NCI-H2196 (cell line): Measurements from ENCODE around the gene TMEM131.
"Not testable (repeated sequence)": the region's sequence is repeated elsewhere in the genome, so short reads cannot be mapped to it uniquely, and the experiment has no call there.

Source experiments
- DNase-seq: peaks from one replicate; lab custom pipeline; 2025; ENCODE audit not compliant: unreplicated experiment; lab: John Stamatoyannopoulos, UW

Gene TMEM131

DNA sequence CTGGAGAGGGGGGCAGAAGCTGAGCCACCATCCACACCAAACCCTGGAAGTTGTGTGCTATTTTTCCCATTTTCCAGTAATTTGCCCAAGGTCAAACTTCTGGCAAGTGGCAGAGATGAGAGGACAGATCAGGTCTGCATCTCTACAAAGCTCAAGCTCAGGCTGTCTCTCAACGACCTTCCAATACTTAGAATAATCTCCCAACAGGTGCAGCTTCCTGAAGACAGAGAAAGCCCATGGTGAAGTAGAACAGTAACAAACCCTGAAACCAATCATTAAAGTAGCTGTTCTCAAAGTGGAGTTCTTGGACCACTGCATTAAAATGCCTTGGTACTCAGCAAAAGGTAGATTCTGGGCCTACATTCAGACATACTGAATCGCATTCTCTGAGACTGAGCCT is 37.6 kb downstream of the TMEM131 start:
- no peak for DNase-seq

DNA sequence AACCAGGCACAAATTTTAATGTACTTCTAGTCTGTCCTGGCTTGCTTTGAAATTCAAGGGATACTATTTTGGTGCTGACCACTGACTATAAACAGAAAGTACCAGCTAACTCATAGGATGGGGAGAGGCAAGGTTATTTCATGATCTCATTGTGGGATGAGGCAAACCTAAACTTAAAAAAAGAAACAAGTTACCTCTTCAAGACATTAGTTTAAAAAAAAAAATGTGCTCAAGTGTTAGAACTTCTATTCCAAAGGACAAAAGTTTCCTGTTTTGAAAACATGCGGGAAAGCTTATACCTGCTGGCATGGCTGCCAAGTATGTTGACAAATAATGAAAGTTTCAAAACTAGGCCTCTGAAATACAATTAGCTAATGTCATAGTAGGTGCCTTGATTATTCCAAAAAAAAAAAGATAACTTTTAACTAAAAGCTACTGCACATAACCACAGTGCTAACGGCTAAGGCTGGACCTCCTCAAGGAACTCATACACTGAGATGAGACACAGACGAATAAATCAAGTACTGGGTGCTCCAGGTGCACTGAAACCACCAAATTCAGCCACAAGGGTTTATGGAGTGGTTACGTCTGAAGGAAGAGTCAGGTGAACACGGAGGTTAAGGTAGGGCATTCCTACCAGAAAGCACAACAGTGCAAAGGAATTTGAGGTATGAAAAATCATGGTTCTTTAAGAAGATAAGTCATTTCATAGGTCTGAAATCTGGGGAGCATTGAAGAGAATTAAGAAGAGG is 38.1 kb downstream of the TMEM131 start:
- no peak for DNase-seq

DNA sequence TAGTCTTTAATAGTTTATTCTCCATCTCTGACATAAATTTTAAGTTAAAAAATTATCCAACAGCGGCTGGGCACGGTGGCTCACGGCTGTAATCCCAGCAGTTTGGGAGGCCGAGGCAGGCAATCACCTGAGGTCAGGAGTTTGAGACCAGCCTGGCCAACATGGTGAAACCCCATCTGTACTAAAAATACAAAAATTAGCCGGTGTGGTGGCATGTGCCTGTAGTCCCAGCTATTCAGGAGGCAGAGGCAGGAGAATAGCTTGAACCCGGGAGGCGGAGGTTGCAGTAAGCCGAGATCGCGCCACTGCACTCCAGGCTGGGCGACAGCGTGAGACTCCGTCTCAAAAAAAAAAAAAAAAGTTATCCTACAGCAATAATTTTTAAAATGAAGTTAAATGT is 39.0 kb downstream of the TMEM131 start:
- DNase-seq, result not testable (repeated sequence)

DNA sequence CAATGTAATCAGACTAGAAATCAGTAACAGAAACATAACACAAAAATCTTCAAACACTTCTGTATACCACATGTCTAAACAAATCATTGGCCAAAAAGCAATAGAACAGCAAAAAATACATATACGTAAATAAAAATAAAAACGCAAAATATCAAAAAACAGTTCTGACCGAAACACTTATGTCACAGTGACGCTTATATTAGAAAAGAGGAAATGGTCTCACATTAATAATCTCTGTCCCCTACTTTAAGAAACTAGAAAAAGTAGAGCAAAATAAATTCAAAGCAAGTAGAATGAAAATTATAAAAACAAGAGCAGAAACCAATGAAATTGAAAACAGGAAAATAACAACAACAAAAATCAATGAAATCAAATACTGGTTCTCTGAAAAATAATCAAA is 41.9 kb downstream of the TMEM131 start:
- DNase-seq, result no peak

DNA sequence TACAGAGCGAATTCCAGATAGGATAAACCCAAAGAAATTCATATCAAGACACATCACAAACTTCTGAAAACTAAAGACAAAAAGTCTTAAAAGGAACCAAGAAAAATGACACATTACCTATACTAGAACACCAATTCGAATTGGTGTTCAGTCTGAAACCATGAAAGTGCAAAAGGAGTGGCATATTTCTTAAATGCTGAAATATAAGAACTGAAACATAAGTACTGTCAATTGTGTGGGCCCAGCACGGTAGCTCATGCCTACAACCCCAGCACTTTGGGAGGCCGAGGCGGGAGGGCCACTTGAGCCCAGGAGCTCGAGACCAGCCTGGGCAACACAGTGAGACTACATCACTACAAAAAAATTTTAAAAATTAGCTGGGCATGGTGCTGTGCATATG is 43.4 kb downstream of the TMEM131 start:
- no peak for DNase-seq

DNA sequence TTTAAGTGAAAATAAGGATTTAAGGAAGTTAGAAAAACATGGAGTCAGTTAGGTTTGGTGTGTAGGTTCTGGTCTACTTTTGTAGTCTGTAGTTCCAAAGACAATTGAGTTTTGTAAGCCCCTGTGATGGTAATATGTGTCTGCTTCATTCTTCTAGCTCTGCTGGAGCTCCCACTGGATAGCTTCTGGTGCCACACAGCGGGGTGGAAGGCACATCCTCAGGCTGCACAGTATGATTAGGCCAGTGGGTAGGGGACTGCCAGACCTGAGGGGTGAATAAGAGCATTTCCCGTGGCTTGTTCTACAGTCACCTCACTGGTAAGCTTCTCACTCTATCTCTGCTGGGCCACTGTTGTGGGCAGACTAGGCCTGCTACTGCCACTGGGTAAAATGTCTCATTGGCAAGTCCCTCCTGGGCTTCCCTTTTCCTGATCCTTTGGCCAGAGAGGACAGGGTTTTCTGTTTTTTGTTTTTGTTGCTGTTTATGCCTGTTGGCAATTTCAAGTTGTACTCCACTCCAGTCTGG is 44.5 kb downstream of the TMEM131 start:
- no peak for DNase-seq

DNA sequence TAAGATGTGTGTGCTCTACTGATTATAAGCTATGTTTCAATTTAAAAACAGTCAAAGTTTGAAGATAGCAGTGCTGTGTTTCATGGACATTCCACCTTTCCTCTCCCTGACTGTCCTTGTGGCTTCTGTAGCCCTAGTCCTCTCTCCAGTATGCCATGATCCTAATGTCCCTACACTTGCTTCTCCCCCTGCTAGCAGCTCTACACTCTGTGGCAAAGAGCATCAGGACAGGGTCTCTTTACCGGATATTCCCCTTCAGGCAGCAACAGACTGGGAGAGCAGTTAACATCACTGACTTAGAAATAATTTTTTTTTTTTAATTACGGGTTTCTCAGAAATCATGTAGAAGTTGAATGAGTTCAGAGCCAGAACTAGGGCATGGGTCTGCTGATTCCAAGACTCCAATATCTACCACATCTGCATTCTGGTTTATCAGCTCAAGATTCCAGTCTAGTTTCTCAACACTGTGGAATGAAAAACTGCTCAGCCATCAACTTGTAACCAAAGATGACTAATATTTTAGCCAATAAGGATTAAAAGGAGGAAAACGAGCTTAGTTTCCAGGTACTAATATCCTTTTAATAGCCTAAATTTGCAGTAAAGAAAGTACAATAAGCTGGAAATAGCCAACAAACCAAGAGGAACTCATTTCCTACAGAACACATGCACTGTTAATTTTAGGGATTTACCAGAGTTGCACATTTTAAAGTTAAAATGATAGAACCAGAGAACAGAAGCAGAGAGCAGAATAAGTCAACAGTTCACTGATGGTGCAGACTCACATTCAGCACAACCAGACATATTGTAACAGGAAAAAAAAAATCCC is 45.2 kb downstream of the TMEM131 start:
- DNase-seq, result no peak

DNA sequence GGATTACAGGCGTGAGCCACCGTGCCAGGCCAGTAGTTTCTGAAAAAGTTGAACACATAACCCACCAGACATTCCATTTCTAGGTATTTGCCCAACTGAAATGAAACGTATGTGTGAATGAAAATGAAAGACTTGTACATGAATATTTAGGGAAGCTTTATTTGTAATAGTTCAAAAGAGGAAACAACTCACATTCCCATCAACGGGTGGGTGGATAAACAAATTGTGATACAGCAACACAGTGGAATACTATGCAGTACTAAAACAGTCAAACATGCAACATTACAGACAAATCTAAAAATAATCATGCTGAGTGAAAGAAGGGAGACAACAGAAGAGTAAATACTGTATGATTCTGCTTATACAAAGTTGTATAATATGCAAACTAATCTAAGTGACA is 46.8 kb downstream of the TMEM131 start:
- no peak for DNase-seq

DNA sequence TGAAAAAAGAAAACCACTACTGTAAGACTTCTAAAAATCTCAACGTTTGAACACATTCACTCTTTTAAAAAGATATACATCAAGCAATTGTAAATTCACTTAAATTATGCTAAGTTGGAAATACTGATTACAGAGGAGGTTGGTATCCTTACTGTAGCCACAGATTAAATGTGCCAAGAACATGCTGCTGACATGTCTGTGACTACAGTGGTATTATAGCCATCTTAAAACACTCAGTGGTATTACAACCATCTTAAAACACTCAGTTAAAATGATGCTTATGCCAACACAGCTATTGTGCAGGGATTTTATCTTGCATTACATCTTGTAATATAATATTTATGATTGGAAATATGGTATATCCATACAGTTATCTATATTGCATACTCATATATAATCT is 50.0 kb downstream of the TMEM131 start:
- no peak for DNase-seq

DNA sequence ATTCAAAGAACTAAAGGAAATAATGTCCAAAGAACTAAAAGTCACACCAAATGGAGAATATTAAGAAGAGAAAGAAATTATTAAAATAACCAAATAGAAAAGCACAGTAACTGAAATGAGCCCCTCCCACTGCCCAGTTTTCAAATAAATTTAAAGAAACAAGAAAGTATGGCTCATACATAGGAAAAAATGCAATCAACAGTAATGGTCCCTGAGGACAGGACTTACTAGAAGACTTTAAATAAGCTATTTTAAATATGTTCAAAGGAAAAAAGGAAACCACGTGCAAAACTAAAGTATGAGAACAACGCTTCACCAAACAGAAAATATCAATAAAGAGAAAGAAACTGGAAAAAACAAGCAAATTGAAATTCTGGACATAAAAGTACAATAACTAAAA is 58.9 kb downstream of the TMEM131 start:
- DNase-seq, result no peak

DNA sequence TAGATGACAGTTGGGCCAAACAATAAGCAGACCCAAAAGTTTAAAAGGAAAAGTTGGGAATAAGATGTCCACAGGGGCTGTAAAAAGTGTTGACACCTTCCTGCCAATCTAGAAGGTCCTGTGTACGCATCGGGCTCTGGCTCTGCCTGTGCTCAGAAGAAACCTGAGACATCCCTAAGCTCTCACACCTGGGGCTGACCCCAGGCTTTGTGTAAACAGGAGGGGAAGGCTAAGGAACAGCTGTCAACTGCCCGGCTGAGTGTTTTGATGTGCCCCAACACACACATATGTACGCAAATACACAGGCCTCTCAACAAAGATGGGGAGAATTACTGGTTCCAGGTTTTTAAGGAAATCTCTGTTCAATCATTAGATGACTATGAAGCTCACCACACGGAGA is 59.5 kb downstream of the TMEM131 start:
- peak; percentile 56 for DNase-seq

DNA sequence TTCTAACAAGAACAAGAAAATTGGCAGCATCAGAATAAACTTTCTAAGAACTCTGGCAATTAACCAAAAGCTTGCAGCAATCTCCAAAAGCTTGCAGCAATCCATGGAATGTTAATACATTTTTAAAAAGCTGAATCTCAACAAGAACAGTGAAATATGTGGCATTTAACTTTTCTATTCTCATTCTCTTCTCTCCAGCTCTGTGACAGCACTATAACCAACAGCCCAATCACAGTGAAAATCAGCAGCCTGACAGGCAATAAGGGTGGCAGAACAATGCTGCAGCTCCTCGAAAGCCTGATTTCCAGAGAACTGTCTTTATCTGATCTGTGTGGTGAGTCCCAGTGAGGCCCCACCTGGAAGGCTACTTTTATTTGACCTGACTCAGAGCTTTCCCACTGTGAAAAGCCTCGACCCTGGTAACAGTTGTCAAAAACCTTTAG is 60.0 kb downstream of the TMEM131 start:
- DNase-seq, result no peak

DNA sequence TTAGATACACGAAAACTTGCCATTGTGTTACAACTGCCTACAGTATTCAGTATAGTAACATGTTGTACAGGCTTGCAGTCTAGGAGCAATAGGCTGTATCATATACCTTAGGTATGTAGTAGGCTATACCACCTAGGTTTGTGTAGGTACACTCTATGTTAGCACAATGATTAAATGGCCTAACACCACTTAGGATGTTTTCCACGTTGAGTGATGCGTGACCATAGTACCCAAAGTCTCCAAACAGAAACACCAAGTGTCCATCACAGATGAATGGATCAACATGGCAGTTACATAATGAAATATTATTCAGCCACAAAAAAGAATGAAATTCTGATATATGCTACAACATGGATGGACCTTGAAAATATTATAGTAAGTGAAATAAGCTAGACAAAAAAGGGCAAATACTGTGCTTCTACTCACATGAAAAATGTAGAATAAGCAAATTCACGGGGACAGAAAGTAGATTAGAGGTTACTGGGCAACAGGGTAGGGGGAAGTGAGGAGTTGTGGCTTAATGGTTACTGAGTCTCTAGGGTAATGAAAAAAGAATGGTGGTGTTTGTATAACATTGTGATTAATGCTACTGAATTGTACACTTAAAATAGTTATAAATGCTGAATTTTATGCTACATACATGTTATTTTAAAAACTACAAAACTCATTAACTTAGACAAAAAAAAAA is 62.6 kb downstream of the TMEM131 start:
- DNase-seq, result no peak

DNA sequence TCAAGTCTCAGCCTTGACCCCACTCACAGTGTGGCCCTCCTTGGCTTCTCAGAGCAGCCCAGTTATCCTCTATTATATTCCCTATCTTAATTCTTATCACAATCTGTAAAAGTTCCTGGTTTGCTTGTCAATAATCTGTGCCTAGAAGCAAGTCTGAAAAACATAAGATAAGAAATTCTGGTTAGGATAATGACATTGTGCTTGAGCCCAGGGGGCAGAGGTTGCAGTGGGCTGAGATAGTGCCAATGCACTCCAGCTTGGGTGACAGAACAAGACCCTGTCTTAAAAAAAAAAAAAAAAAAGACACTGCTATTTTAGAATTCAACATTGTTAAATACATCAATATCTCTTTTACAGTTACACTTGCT is 63.9 kb downstream of the TMEM131 start:
- DNase-seq, result no peak

DNA sequence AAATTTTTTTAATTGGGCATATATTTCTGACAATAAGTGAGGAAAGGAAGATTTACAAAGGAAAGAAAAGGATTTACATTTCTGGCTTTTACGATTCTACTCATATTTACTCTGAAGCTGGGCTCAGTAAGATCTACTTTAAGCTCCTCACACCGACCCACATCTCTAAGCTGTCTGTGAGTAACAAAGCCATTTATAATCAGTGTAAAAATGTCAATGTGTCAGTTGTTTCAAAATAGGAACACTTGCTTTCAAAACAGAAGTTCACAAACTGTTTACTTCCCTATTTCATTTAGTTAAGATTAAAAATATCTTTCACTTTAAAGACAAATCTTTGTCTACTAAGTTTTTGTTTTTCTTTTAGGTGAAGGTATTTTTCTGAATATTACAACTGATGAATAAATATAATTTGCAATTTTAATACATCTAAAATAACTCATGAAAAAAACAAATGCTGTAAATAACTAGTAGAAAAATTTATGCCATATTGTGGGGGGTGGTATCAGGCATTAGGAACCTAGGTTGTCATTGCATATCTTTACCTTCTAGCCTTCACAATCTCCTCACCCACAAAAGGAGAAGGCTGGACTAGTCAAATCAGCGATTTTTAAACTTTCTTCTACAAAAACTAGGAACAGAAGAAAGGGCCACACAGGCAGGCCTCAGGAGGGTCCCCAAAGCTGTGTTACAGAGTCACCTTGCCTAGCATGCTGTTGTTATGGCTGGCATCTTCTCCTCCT is 64.5 kb downstream of the TMEM131 start:
- no peak for DNase-seq

DNA sequence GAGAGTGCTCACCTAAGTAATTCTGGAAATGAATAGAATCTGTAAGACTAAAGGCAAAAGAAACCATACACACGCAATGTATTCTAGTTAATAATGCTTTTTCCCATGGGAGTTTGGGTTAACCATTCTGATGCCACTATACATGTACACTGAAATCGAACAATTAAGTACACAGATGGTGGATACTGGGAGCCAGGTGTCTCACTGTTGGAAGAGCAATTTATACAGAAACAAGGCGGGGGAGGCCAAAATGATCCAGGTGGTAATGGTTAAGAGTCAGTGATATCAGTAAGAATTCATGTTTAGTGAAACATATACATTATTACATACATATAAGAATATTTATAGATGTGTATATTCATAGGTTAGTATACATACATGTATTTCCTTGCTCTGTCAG is 67.2 kb downstream of the TMEM131 start:
- DNase-seq, result no peak

DNA sequence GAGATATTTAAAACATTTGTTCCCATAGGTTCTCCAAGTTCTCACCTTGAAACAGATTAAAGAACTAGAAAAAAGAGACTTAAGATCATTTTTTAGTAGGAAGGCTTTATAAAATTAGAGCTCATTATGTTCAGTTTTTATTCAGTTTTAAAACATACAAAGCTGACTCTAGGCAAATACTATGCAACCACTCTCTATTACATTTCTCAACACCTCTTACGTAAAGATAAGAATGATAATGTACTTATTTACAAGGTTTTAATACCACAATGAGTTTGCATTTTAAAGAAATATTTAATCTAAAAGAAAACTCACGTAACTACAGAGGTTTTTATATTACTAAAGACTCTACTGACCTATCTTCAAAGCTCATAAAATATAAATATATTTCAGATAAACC is 68.8 kb downstream of the TMEM131 start:
- DNase-seq, result no peak

DNA sequence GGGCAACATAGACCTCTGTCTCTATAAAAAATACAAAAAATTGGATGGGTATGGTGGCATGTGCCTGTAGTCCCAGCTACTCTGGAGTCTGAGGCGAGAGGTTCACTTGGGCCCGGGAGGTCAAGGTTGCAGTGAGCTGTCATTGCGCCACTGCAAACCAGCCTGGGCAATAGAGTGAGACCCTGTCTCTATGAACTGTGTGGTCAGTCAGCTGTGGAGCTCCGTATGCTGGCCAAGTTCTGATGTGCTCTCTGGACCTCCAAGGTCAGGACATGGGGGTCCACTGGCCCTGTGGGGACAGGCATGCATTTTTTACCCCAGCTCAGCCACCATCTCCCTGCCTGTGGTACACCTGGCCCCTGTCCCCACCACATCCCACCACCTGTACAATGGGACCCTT is 71.6 kb downstream of the TMEM131 start:
- no peak for DNase-seq

DNA sequence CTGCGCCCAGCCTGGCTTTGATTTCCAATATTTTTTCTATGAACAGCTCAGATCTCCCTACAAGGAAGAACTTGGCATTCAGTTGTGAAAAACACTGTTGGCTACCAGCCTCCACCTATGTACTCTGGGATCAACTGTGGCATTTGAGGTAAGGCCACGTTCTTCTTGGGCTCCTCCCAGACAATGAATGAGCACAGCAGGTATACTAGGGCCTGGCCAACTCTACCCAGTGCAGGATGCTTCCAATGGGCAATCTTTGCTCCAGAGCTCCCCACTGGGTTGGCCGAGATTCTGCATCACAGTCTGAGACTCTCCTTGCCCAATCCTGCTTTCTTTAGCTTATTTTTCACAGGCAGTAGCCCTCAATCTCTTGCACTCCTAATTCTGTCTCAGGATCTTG is 75.9 kb downstream of the TMEM131 start:
- DNase-seq, result no peak

DNA sequence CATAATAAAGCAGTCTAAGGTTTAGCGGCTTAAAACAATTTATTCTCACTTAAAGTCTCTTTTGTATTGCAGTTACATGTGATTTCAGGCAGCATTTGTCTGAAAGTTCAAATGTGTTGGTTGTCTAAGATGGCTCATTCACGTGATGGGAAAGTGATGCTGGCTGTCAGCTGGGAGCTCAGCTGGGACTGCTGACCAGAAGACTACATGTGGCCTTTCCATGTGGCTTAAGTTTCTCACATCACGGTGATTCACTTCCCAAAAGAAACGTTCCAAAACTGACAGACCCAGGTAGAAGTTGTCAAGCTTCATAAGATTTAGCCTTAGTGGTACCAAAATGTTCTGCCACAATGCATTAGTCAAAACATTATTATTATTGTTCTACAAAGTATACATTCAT is 76.9 kb downstream of the TMEM131 start:
- DNase-seq, result no peak

DNA sequence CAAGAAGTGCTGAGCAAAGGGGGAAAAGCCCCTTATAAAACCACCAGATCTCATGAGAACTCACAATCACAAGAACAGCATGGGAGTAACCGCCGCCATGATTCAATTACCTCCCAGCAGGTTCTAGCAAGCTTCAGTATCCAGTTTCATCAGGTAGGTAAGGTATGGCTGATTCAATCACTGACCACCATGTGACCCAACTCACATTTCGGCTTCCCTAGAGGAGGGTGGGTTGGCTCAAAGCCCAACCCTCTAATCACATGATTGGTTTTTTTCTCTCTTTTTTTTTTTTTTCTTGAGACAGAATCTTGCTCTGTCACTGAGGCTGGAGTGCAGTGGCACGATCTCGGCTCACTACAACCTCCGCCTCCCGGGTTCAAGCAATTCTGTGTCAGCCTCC is 78.1 kb downstream of the TMEM131 start:
- not testable (repeated sequence) for DNase-seq
